Liver (tissue), 3 donors: Measurements from ENCODE around the gene SPTB.
"Not testable (repeated sequence)": the region's sequence is repeated elsewhere in the genome, so short reads cannot be mapped to it uniquely, and the experiment has no call there.

Source experiments
- CTCF ChIP-seq: fragments of 150-350 bp; IDR thresholded peaks from 2 replicates; pipeline ENCODE4 v1.5.1; 2017; ENCODE audit warnings: improper control_type of control experiment, low read depth, low read length; ENCODE audit not compliant: missing input control
- EGR1 ChIP-seq, 2 donors: IDR thresholded peaks; 2 replicates each; pipeline ENCODE4 v1.6.1; 2016 to 2018; ENCODE audit warnings: antibody characterized with exemption in 2 of 2, low read depth in 2 of 2
- RAD21 ChIP-seq, 2 donors: IDR thresholded peaks; 2 replicates each; pipeline ENCODE4 v1.6.1; 2016; ENCODE audit warnings: antibody characterized with exemption in 2 of 2, mild to moderate bottlenecking in 2 of 2
- TAF1 ChIP-seq: conservative IDR thresholded peaks from 2 replicates; pipeline ENCODE4 v1.6.1; 2016; ENCODE audit warnings: antibody characterized with exemption, mild to moderate bottlenecking
- ZBTB33 ChIP-seq: IDR thresholded peaks from 2 replicates; pipeline ENCODE4 v1.6.1; 2016; ENCODE audit warnings: antibody characterized with exemption
- donor health status: healthy.
- donor health status: healthy.

GRCh38 chr14:64913477-64913876 is 33.8 kb upstream of the SPTB start:
- not testable (repeated sequence) for TF ChIP-seq CTCF; RAD21 (IDR thresholded peaks at IDR 0.05); TAF1; ZBTB33; EGR1 (IDR thresholded peaks at IDR 0.05; ENCODE audit: low read depth in 2 of 2)
